Psoas muscle (tissue), 8 donors: ENCODE data around the gene MLF1. TPM values are rescaled to one million over a fixed set of nuclear protein-coding genes. Genes with fewer than 3 reads are reported as not detected.

Experiments used
- ATAC-seq, 4 donors: fragments of 200-7000 bp; cut with Tn5 transposase; one replicate each; pipeline ENCODE4 v1.9.1; 2020; ENCODE audit warnings: moderate library complexity in 3 of 4, mild to moderate bottlenecking in 2 of 4
- DNase-seq, 2 donors: peaks; one replicate each; pipeline ENCODE4 v3.0.0-alpha.2; 2020
- H3K27ac ChIP-seq: fragments of 200-600 bp; one replicate; pipeline ENCODE4 v1.8.0; 2022
- H3K27me3 ChIP-seq, 3 donors: fragments of 200-600 bp in 1 of 3; one replicate each; pipeline versions ENCODE4 v1.6.1 to v1.8.0; 2013 to 2022; ENCODE audit warnings: low read length in 2 of 3, mild to moderate bottlenecking in 2 of 3, moderate library complexity in 1 of 3; ENCODE audit not compliant: insufficient read depth in 3 of 3
- H3K36me3 ChIP-seq, 2 donors: fragments of 200-600 bp in 1 of 2; one replicate each; pipeline versions ENCODE4 v1.6.1 to v1.8.0; 2013 to 2022; ENCODE audit warnings: low read depth in 1 of 2, mild to moderate bottlenecking in 1 of 2, moderate library complexity in 1 of 2; ENCODE audit not compliant: insufficient read depth in 1 of 2
- H3K4me1 ChIP-seq: fragments of 200-600 bp; one replicate; pipeline ENCODE4 v1.8.0; 2022
- H3K4me3 ChIP-seq: fragments of 200-600 bp; one replicate; pipeline ENCODE4 v1.8.0; 2022; ENCODE audit warnings: mild to moderate bottlenecking
- H3K9me3 ChIP-seq: fragments of 200-600 bp; one replicate; pipeline ENCODE4 v1.8.0; 2022
- CTCF ChIP-seq: fragments of 200-600 bp; IDR thresholded peaks from one replicate; pipeline ENCODE4 v1.8.0; 2022; ENCODE audit warnings: antibody characterized with exemption
- WGBS, 3 donors: extraction: QIAGEN DNeasy Blood & Tissue Kit; methylation state at CpG; one replicate each; pipeline versions ENCODE4 v1.1.6 to v1.1.7; 2013; 5-methylcytosine and 5-hydroxymethylcytosine counted together
- intact Hi-C, 2 donors: fragments of 100-400 bp; cut with DNase I; formaldehyde crosslinking; loops; one replicate each; pipeline versions ENCODE4 v1.11.0 to v1.14.2; 2022
- long read RNA-seq, 2 donors: library from polyadenylated mRNA; unstranded; transcript quantifications; one replicate each; pipeline ENCODE4 v2.0.0, GENCODE V29; 2021
- polyA plus RNA-seq, 3 donors: library from polyadenylated mRNA; stranded (reverse); fragments of 200-250 nt; gene quantifications; one replicate each; pipeline ENCODE4 v1.2.3, GENCODE V29; 2013
- total RNA-seq, 4 donors: library from RNA; stranded (reverse); fragmentation: NEBNext Ultra II Directional in 2 of 4; extraction: Animal tissue kit (Norgen Biotek cat#: 25700) in 2 of 4; gene quantifications; one replicate each; pipeline versions ENCODE4 v1.2.1 to v1.2.4, GENCODE V29; 2021 to 2023
- donor health status: healthy with polysubstance abuse.
- donor health status: DM: no; HTN: no; CAD: no; lungs with moderate emphysema.
- donor health status: Bipolar disorder and iron deficiency.
- donor health status: healthy.
- donor health status: DM: yes; HTN: yes; CAD: no.
- donor health status: DM: no; HTN: no; CAD: no.
- donor health status: DM: no; HTN: no; CAD: no.
- donor health status: DM: yes; HTN: yes; CAD: no.

Gene MLF1
- total RNA-seq = 10 to 100 TPM; 15.4 to 37.4 (median 20.8) TPM
- 100 to 1,000 TPM in 1 of 3 donors, 10 to 100 TPM in 1, 1 to 10 TPM in 1; 4.9 to 117 (median 35.0) TPM for polyA plus RNA-seq
- long read RNA-seq, donor 1, partial matches to known transcripts = 0 of 14 reads
- long read RNA-seq, donor 1, other reads (novel, unspliced or antisense) = 6 of 14 reads
- long read RNA-seq, donor 2, transcript MLF1-206 (9 exons, 1,266 nt) = minor isoform, 5 of 75 reads
- long read RNA-seq, donor 2, transcript MLF1-217 (8 exons, 2,290 nt) = major isoform, 11 of 75 reads
- long read RNA-seq, donor 2, transcript MLF1-201 (7 exons, 2,203 nt) = minor isoform, 5 of 75 reads
- long read RNA-seq, donor 2, partial matches to known transcripts = 0 of 75 reads
- long read RNA-seq, donor 2, other reads (novel, unspliced or antisense) = 48 of 75 reads

DNA sequence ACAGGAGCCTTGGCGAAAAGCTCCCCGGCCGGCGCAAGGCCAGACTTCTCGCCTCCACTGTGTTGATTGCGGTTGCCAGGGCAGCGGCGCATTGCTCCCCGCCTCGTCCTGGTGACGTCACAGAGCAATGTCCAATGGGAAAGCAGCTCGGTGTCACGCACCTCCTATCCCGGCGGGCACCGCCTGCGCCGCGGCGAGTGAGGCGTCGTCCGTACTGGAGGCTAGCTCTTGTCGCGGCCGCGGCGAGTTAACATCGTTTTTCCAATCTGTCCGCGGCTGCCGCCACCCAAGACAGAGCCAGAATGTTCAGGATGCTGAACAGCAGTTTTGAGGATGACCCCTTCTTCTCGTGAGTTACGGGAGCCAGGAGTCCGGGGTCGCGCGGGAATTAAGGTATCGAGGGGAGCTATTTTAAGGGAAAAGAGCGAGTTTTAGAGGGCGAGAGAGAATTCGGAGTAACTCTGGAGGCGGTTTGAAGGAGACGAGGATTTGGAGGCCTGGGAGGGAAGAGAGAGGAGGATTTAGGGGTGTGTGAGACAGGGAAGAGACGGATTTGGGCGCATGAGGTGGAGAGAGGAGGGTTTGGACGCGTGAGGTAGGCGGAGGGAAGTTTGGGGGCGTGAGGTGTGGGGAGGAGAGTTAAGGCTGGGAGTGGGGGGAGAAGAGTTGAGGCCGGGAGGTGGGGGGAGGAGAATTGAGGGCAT lies at the start of gene MLF1:
Gene MLF1 (plus strand): TSS at position 196 of the 704 bp plus-strand sequence. CDS start 107 bp downstream, at position 303.
- H3K27ac ChIP-seq = peak within 1 kb of the TSS; percentile 86
- intact Hi-C loops = loop anchor here (5.0 kb wide), 1 partner anchor 71 kb away; the partner anchor contains the start of gene GFM1 (in 2 of the 2)
- H3K4me3 ChIP-seq = peak within 1 kb of the TSS; percentile 78
- no peak for TF ChIP-seq CTCF
- no peaks in the 10 kb centered on the region for H3K36me3 ChIP-seq
- 0 to 1% (median 1%) methylated on average over 51 of the region's 51 CpGs for WGBS, 3 donors
- no peaks in the 10 kb centered on the region for H3K9me3 ChIP-seq
- ATAC-seq (peak; percentile 97 to 100 (median 99)), DNase-seq (peak; percentile 95 to 98)
- H3K4me1 ChIP-seq = peaks cover 16% of the 10 kb centered on the region
- no peaks in the 10 kb centered on the region for H3K27me3 ChIP-seq

DNA sequence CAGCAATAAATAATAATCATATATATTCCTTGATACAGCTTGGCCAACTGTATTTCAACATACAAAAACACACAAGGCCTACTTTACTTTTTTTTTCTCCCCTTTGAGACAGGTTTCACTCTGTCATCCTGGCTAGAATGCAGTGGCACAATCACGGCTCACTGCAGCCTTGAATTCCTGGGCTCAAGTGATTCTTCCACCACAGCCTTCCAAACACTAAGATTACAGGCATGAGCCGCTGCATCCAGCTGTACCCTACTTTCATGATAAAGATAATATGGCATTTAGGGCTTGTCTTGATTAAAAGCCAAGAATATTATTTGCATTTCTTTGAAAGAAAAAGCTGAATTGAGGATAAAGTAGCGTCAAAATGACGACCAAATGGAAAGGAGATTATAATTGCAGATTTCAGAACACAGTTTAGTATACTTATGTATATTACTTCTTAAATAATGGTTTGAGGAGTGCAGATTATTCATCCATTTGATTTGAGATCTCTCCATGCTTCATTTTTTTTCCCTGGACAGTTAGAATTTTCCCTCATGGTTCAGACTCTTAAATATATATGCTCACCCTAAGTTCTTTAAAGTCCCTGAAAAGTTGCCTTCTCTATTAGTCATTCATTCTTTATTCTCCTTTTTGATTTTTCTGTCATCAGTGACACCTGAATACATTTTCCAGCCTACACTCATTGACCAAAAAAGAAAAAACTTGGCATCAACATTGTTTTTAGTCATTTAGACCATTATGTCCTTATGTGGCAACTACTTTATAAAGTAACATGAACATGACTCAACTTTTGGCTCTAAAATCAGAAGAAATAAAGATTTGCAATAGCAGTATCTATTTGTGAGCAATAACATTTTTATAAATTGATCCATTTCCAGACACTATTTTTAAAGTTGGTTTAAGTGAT lies 48.5 kb upstream of the MLF1 start:
- DNase-seq (no peak), ATAC-seq (peak in 1 of 4 donors; percentile 35)
- Histone ChIP-seq H3K4me1 (no peaks in the 10 kb centered on the region), H3K27me3 (no peaks in the 10 kb centered on the region), H3K36me3 (no peaks in the 10 kb centered on the region), H3K4me3 (no peak overlapping the region), H3K27ac (no peak overlapping the region), H3K9me3 (no peaks in the 10 kb centered on the region)
- intact Hi-C loops = no loop called here
- 75 to 83% (median 79%) methylated on average over 4 of the region's 4 CpGs for WGBS, 3 donors
- no peak for TF ChIP-seq CTCF

- TF ChIP-seq CTCF = no peak
- Histone ChIP-seq H3K36me3 (no peaks in the 10 kb centered on the region), H3K27me3 (no peaks in the 10 kb centered on the region), H3K4me1 (no peaks in the 10 kb centered on the region), H3K4me3 (no peak overlapping the region), H3K27ac (no peak overlapping the region), H3K9me3 (no peaks in the 10 kb centered on the region)
- ATAC-seq (no peak), DNase-seq (no peak)
- intact Hi-C loops = loop anchor here in 1 of 2 donors (5.0 kb wide), 1 partner anchor 916 kb away; no protein-coding TSS in a partner anchor
- WGBS, 3 donors = 90 to 94% (median 92%) methylated on average over 7 of the region's 7 CpGs
Observed at GRCh38 chr3:158528076-158528674, 42.8 kb upstream of the MLF1 start.

GRCh38 chr3:158531334-158531733 lies 39.7 kb upstream of the MLF1 start:
- Histone ChIP-seq H3K4me3 (no peak overlapping the region), H3K4me1 (no peaks in the 10 kb centered on the region), H3K36me3 (no peaks in the 10 kb centered on the region), H3K9me3 (no peaks in the 10 kb centered on the region), H3K27me3 (no peaks in the 10 kb centered on the region), H3K27ac (no peak overlapping the region)
- ATAC-seq (no peak), DNase-seq (no peak)
- intact Hi-C loops = loop anchor here in 1 of 2 donors (5.0 kb wide), 1 partner anchor 914 kb away; no protein-coding TSS in a partner anchor
- TF ChIP-seq CTCF = no peak
- WGBS, 3 donors = 77 to 83% (median 78%) methylated on average over 5 of the region's 5 CpGs
